B cell (primary cell): Measurements from ENCODE around the gene RAP2A.

ENCODE experiments used
- EZH2 ChIP-seq: IDR thresholded peaks from 2 replicates; pipeline ENCODE4 v1.6.1; 2012; ENCODE audit warnings: borderline replicate concordance, low read depth, mild to moderate bottlenecking, moderate library complexity, low read length; ENCODE audit not compliant: insufficient read depth, poor library complexity, severe bottlenecking
- TF ChIP-seq, protein P1 (sequence below): fragments of 200-600 bp; IDR thresholded peaks from one replicate; pipeline ENCODE4 v1.8.0; 2022; ENCODE audit warnings: antibody characterized with exemption, mild to moderate bottlenecking

DNA sequence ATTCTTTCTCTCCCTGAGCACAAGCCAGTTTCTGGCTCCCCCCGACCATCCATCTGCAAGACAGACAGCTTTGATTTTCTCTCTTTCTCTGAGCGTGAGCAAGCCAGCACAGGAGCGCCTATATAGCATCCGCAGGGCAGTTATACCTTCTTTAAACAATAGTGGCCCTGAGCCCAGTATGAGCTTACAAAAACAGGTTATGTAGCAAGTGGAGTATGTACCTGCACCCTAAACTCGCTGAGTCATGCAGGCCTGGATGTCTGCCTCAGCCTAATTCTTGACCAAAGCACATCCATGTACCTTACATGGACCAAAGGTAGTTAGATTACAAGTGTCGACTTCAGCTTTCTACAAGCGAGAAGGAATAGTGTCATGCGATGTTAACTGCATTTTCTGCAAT is 61.7 kb downstream of the RAP2A start:
- TF ChIP-seq, protein P1, sequence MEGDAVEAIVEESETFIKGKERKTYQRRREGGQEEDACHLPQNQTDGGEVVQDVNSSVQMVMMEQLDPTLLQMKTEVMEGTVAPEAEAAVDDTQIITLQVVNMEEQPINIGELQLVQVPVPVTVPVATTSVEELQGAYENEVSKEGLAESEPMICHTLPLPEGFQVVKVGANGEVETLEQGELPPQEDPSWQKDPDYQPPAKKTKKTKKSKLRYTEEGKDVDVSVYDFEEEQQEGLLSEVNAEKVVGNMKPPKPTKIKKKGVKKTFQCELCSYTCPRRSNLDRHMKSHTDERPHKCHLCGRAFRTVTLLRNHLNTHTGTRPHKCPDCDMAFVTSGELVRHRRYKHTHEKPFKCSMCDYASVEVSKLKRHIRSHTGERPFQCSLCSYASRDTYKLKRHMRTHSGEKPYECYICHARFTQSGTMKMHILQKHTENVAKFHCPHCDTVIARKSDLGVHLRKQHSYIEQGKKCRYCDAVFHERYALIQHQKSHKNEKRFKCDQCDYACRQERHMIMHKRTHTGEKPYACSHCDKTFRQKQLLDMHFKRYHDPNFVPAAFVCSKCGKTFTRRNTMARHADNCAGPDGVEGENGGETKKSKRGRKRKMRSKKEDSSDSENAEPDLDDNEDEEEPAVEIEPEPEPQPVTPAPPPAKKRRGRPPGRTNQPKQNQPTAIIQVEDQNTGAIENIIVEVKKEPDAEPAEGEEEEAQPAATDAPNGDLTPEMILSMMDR = no peak
- TF ChIP-seq EZH2 = no peak
